ENCODE results near the gene ITGAL.

- TF ChIP-seq, protein P1, sequence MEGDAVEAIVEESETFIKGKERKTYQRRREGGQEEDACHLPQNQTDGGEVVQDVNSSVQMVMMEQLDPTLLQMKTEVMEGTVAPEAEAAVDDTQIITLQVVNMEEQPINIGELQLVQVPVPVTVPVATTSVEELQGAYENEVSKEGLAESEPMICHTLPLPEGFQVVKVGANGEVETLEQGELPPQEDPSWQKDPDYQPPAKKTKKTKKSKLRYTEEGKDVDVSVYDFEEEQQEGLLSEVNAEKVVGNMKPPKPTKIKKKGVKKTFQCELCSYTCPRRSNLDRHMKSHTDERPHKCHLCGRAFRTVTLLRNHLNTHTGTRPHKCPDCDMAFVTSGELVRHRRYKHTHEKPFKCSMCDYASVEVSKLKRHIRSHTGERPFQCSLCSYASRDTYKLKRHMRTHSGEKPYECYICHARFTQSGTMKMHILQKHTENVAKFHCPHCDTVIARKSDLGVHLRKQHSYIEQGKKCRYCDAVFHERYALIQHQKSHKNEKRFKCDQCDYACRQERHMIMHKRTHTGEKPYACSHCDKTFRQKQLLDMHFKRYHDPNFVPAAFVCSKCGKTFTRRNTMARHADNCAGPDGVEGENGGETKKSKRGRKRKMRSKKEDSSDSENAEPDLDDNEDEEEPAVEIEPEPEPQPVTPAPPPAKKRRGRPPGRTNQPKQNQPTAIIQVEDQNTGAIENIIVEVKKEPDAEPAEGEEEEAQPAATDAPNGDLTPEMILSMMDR (IDR thresholded peaks at IDR 0.05; ENCODE audit: borderline replicate concordance, extremely low read depth, low read length, poor library complexity, severe bottlenecking): no peak
- no peak for TF ChIP-seq EZH2 (IDR thresholded peaks at IDR 0.05; ENCODE audit: borderline replicate concordance, low read depth, low read length, severe bottlenecking)
Observed at GRCh38 chr16:30524575-30525568, 52.3 kb downstream of the ITGAL start.
